CMK (cell line): ENCODE results near the gene CFAP221.

ENCODE experiments used
- DNase-seq: peaks from one replicate; pipeline ENCODE4 v3.0.0-alpha.2; 2010; ENCODE audit warnings: low read depth

Gene CFAP221

DNA sequence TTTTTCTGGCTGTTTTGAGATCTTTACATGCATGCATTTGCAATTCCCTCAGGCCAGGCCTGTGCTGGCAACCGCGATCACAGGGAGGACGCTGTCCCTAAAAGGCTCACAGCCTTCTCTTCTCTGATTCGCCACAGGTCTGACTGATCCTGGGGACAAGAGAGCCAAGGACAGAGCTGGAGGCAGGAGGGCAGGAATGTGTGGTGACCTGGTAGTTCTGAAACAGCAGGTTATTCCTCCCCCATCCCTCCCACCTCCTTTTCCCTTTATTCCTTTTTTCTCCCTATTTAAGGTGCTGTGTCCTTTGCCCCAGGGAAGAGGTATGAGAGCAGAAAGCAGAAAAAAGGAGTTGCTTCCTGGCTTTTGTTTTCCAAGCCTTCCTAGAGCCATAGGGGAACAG, 156.6 kb downstream of the CFAP221 start:
- no peak for DNase-seq

DNA sequence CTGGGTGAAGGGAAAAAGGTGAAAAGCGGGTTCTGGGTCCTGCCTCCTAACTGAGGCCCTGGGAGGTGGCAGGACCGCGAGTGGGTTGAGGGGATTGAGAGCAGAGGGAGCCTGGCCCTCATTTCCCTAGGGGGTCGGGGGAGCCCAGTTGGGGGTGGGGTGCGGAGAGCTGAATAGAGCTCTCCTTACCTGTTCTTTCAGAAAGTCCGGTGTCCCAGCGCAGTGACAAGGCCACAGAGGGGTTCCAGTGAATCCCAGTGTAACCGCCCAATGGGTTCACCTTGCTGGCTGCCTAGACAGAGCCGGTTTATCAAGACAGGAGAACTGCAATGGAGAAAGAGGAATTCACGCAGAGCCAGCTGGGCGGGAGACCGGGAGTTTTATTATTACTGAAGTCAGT, 157.1 kb downstream of the CFAP221 start:
- DNase-seq = no peak

DNA sequence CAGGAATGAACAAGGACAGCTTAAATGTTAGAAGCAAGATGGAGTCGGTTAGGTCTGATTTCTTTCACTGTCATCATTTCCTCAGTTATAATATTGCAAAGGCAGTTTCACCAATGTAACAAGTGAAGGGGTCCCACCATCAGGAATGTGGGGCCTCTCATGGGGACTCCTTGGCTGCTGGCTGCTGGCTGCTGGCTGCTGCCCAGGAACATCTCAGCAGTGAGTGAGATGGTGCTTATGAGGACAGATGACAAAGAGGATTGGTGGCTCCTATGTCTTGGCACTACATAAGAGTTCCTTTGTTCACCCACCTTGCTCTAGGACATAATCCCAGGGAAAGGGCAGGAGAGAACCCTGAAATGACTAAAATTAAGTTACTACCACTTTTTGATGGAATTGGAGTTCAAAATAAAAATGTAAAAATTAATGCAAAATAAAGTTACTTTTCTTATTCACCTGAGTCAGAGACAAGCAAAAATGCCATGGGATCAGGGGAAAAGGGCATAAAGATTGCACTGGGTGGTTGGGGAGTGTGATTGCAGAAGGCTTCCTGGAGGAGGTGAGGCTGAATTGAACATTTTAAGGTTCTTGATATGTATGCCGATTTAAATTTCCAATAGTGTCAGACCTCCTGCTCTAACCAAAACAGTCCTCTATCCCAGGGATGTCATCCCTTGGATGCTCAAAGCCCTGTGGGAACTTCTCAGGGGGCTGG, 158.1 kb downstream of the CFAP221 start:
- DNase-seq = no peak

DNA sequence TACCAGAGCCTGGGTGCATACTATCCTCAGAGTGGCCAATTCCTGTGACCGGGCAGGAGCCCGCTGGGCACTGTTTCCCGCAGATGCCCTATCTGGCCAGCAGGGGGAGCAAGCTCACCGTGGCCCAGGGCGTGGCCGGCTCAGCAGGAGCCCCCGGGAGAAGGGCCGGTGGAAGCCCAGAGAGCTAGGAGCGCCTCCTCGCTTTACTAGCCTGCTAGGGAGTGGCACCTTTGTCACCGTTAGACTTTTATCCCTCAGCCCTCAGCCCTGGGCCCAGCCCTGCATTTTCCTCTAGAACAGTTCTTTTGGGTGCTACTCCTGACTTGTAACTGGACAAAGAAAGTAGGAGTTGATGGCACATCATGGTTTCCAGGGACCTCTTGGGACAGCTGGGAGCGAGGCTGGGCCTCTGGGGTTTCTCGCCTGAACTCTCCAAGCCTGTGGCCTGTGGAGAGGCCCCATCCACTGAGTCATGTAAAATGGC, 158.7 kb downstream of the CFAP221 start:
- peak; percentile 38 for DNase-seq

DNA sequence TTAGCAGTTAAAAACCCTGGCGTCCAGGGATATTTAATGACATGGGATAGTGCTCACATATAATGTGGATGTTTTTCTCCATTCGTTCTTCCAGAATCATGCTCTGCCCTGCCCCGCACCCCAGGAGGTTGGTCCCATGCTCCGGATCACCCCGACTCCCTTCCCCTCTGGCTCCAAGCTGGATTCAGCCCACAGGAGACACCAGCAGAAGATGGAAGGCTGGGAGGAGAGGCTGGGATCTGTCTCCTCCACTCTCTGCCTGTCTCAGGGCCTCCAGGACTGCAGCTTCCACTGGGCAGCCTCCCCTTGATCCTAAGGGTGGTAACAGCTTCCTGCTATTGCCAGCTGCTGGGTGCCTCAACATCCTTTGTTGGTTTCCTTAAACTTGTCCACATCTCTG, 159.3 kb downstream of the CFAP221 start:
- DNase-seq = no peak

DNA sequence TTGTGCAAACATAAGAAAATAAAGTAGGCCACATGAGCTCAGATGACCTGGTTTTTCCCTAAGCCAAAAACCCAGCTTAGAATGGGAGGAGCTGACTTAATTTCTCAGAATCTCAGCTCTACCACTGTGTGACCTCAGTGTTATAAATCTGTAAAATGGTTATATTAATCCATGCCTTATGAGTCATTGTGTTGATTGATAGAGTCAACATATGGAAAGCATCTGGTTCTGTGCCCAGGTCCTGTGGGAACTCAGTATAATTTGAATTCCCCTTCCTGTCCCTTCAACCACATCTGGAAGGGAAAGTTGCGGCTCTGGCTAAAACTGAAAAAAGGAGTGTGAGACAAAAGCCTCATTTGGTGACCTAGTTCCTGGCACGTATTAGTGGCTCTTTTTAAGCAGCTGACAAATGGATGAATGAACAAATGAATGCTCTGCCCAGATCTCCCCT, 160.4 kb downstream of the CFAP221 start:
- DNase-seq = no peak

DNA sequence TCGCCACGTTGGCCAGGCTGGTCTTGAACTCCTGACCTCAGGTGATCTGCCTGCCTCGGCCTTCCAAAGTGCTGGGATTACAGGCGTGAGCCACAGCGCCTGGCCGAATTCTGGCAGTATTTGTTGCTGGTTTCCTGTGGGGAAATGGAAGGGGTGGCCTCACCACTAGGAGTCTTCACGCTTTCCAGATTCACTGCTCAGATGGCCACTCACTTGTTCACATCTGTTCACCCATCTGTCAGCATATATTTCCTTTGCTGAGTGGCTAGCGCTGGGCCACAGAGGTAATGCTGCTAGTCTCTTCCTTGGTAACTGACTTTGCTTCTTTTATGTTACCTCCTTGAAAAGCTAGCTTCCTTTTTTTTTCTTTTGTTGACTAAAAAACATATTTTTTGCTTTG, 162.0 kb downstream of the CFAP221 start:
- no peak for DNase-seq
